HG02763 (cell line): Measurements from ENCODE around the gene CSNK1D.

Experiments
- ATAC-seq: cut with Tn5 transposase; IDR thresholded peaks from one replicate; pipeline ENCODE4 v1.9.1; 2021; ENCODE audit warnings: mild to moderate bottlenecking, moderate library complexity; ENCODE audit not compliant: unreplicated experiment

The CSNK1D gene

GRCh38 chr17:82296511-82297279 lies 23.2 kb upstream of the CSNK1D start:
- ATAC-seq: no peak

- ATAC-seq: no peak
Measured at GRCh38 chr17:82295472-82295814, 21.9 kb upstream of the CSNK1D start.

- ATAC-seq: no peak
Measured at GRCh38 chr17:82294064-82294773, 20.7 kb upstream of the CSNK1D start.

GRCh38 chr17:82292251-82293154 lies 19.0 kb upstream of the CSNK1D start:
- peak; percentile 94 for ATAC-seq

GRCh38 chr17:82291582-82292250 lies 18.2 kb upstream of the CSNK1D start:
- no peak for ATAC-seq

- ATAC-seq: no peak
Measured at GRCh38 chr17:82287868-82288801, 14.6 kb upstream of the CSNK1D start.

GRCh38 chr17:82287013-82287867 lies 13.7 kb upstream of the CSNK1D start:
- ATAC-seq: no peak

GRCh38 chr17:82285141-82285540 lies 11.6 kb upstream of the CSNK1D start:
- no peak for ATAC-seq

GRCh38 chr17:82283208-82283749 lies 9.8 kb upstream of the CSNK1D start:
- ATAC-seq: no peak

GRCh38 chr17:82282239-82283207 lies 9.0 kb upstream of the CSNK1D start:
- no peak for ATAC-seq

- no peak for ATAC-seq
Measured at GRCh38 chr17:82281502-82282238, 8.2 kb upstream of the CSNK1D start.

- no peak for ATAC-seq
Measured at GRCh38 chr17:82281076-82281475, 7.6 kb upstream of the CSNK1D start.

GRCh38 chr17:82280537-82280936 lies 7.0 kb upstream of the CSNK1D start:
- ATAC-seq: no peak

GRCh38 chr17:82278786-82279391 lies 5.4 kb upstream of the CSNK1D start:
- ATAC-seq: no peak

GRCh38 chr17:82278308-82278707 lies 4.8 kb upstream of the CSNK1D start:
- no peak for ATAC-seq

- ATAC-seq: no peak
Measured at GRCh38 chr17:82277851-82278250, 4.4 kb upstream of the CSNK1D start.
